ENCODE results near the gene ENTPD3. TPM values are rescaled to one million over a fixed set of nuclear protein-coding genes. Genes with fewer than 3 reads are reported as not detected.

Gene ENTPD3
- polyA plus RNA-seq, 3 donors: not detected

GRCh38 chr3:40350529-40350928 lies 36.5 kb upstream of the ENTPD3 start:
- H3K79me2 ChIP-seq (ENCODE audit: insufficient read depth, low read length): no peaks in the 10 kb centered on the region
- Mint-ChIP-seq H3K27ac (no peak overlapping the region), H3K4me1 (no peaks in the 10 kb centered on the region), H3K4me3 (no peak overlapping the region), H3K36me3 (no peaks in the 10 kb centered on the region), H3K9me3 (peaks cover 4 to 15% (median 10%) of the 10 kb centered on the region in 7 donors), H3K27me3 (ENCODE audit: low read depth in 3 of 3) (peaks cover 0 to 6% (median 5%) of the 10 kb centered on the region in 3 donors)
- no peak overlapping the region for H3K4me2 ChIP-seq (replicated peaks; ENCODE audit: extremely low read depth, low read length, poor library complexity, severe bottlenecking)
- H3K36me3 ChIP-seq (replicated peaks in 1 of 2; ENCODE audit: control insufficient read depth in 1 of 2, insufficient read depth in 2 of 2, low read length in 2 of 2): no peaks in the 10 kb centered on the region
- H4K20me1 ChIP-seq (ENCODE audit: insufficient read depth, low read length): no peaks in the 10 kb centered on the region
- H3K9me3 ChIP-seq (replicated peaks in 1 of 2; ENCODE audit: control insufficient read depth in 1 of 2, insufficient read depth in 1 of 2, low read length in 2 of 2): peaks cover 4% of the 10 kb centered on the region in 2 donors
- no peaks in the 10 kb centered on the region for H3K27me3 ChIP-seq (ENCODE audit: control insufficient read depth in 2 of 2, insufficient read depth in 2 of 2, low read length in 2 of 2)
- intact Hi-C loops (cut with micrococcal nuclease): no loop called here
- H3K27ac ChIP-seq (ENCODE audit: low read depth in 1 of 2, low read length in 2 of 2): no peak overlapping the region
- no peak overlapping the region for H3K4me3 ChIP-seq (replicated peaks in 1 of 3; ENCODE audit: low read depth in 2 of 3, low read length in 3 of 3)
- TF ChIP-seq CTCF (IDR thresholded peaks at IDR 0.05): no peak
- no peak overlapping the region for H3K9ac ChIP-seq (ENCODE audit: insufficient read depth, low read length, poor library complexity, severe bottlenecking)
- DNase-seq: no peak
- H3K4me1 ChIP-seq (ENCODE audit: control insufficient read depth in 1 of 2, insufficient read depth in 2 of 2, low read length in 2 of 2): no peaks in the 10 kb centered on the region
- no peak overlapping the region for H2AFZ ChIP-seq (ENCODE audit: insufficient read depth, low read depth, low read length, poor library complexity, severe bottlenecking)

GRCh38 chr3:40355410-40355809 lies 31.6 kb upstream of the ENTPD3 start:
- DNase-seq: no peak
- H3K27ac ChIP-seq (ENCODE audit: low read depth in 1 of 2, low read length in 2 of 2): no peak overlapping the region
- H3K27me3 Mint-ChIP-seq (ENCODE audit: low read depth in 3 of 3): peaks cover 2 to 6% (median 5%) of the 10 kb centered on the region in 3 donors
- H3K4me3 Mint-ChIP-seq: no peak overlapping the region
- H3K27me3 ChIP-seq (ENCODE audit: control insufficient read depth in 2 of 2, insufficient read depth in 2 of 2, low read length in 2 of 2): no peaks in the 10 kb centered on the region
- TF ChIP-seq CTCF (IDR thresholded peaks at IDR 0.05): no peak
- H3K36me3 ChIP-seq (replicated peaks in 1 of 2; ENCODE audit: control insufficient read depth in 1 of 2, insufficient read depth in 2 of 2, low read length in 2 of 2): no peaks in the 10 kb centered on the region
- no peaks in the 10 kb centered on the region for H3K79me2 ChIP-seq (ENCODE audit: insufficient read depth, low read length)
- no peak overlapping the region for H2AFZ ChIP-seq (ENCODE audit: insufficient read depth, low read depth, low read length, poor library complexity, severe bottlenecking)
- H3K36me3 Mint-ChIP-seq: no peaks in the 10 kb centered on the region
- H3K9me3 ChIP-seq (replicated peaks in 1 of 2; ENCODE audit: control insufficient read depth in 1 of 2, insufficient read depth in 1 of 2, low read length in 2 of 2): no peaks in the 10 kb centered on the region
- no peaks in the 10 kb centered on the region for H4K20me1 ChIP-seq (ENCODE audit: insufficient read depth, low read length)
- no CpG with 5 or more reads among the region's 2 CpGs for WGBS (ENCODE audit: insufficient coverage)
- H3K4me3 ChIP-seq (replicated peaks in 1 of 3; ENCODE audit: low read depth in 2 of 3, low read length in 3 of 3): no peak overlapping the region
- H3K27ac Mint-ChIP-seq: no peak overlapping the region
- H3K9me3 Mint-ChIP-seq: peaks cover 0 to 10% (median 5%) of the 10 kb centered on the region in 7 donors
- intact Hi-C loops (cut with micrococcal nuclease): no loop called here
- H3K9ac ChIP-seq (ENCODE audit: insufficient read depth, low read length, poor library complexity, severe bottlenecking): no peak overlapping the region
- H3K4me1 ChIP-seq (ENCODE audit: control insufficient read depth in 1 of 2, insufficient read depth in 2 of 2, low read length in 2 of 2): no peaks in the 10 kb centered on the region
- no peak overlapping the region for H3K4me2 ChIP-seq (replicated peaks; ENCODE audit: extremely low read depth, low read length, poor library complexity, severe bottlenecking)
- H3K4me1 Mint-ChIP-seq: no peaks in the 10 kb centered on the region

Measured in CD14-positive monocyte (primary cell).